Dermis microvascular lymphatic vessel endothelial cell (primary cell): ENCODE measurements around the gene KRT10. TPM values are rescaled to one million over a fixed set of nuclear protein-coding genes. Genes with fewer than 3 reads are reported as not detected.

Experiments used
- DNase-seq, 2 donors: peaks; one replicate each; pipeline versions ENCODE4 v3.0.0 to v3.0.0-alpha.2; 2010; ENCODE audit warnings: low read depth in 2 of 2
- total RNA-seq: library from RNA; depleted of rRNA; stranded (reverse); fragments of >200 nt; gene quantifications from 2 replicates; pipeline ENCODE4 v1.2.1, GENCODE V29; 2014

Gene KRT10
- total RNA-seq, 1 donor from 2014 or later = 2.3 TPM

- DNase-seq = peak; percentile 28 to 34
Observed at GRCh38 chr17:40809721-40810421, 12.5 kb downstream of the KRT10 start.

- DNase-seq = no peak
Observed at GRCh38 chr17:40806131-40806530, 16.3 kb downstream of the KRT10 start.

- DNase-seq = peak; percentile 52 to 69
Observed at GRCh38 chr17:40803617-40804082, 18.8 kb downstream of the KRT10 start.

GRCh38 chr17:40801157-40801556 lies 21.3 kb downstream of the KRT10 start:
- DNase-seq = no peak

- no peak for DNase-seq
Observed at GRCh38 chr17:40800381-40800780, 22.0 kb downstream of the KRT10 start.

- no peak for DNase-seq
Observed at GRCh38 chr17:40799859-40800258, 22.6 kb downstream of the KRT10 start, which contains the start of gene KRT28. TSS of gene KRT28 (minus strand) at chr17:40799959. CDS start at chr17:40799893, 66 bp downstream.

- no peak for DNase-seq
Observed at GRCh38 chr17:40796846-40797245, 25.6 kb downstream of the KRT10 start.

- no peak for DNase-seq
Observed at GRCh38 chr17:40795019-40795667, 27.3 kb downstream of the KRT10 start.

- DNase-seq = no peak
Observed at GRCh38 chr17:40794466-40794865, 27.9 kb downstream of the KRT10 start.

- no peak for DNase-seq
Observed at GRCh38 chr17:40793832-40794231, 28.6 kb downstream of the KRT10 start.

- DNase-seq = peak; percentile 62 to 67
Observed at GRCh38 chr17:40791787-40792436, 30.5 kb downstream of the KRT10 start.

- DNase-seq = no peak
Observed at GRCh38 chr17:40791111-40791510, 31.3 kb downstream of the KRT10 start.

GRCh38 chr17:40782450-40782849 lies 40.0 kb downstream of the KRT10 start, which contains the start of gene KRT27:
TSS of gene KRT27 (minus strand) at chr17:40782550. CDS start at chr17:40782493, 57 bp downstream.
- no peak for DNase-seq

GRCh38 chr17:40779181-40779909 lies 43.1 kb downstream of the KRT10 start:
- DNase-seq = peak in 1 of 2 donors; percentile 3

- DNase-seq = no peak
Observed at GRCh38 chr17:40778461-40778860, 44.0 kb downstream of the KRT10 start.

GRCh38 chr17:40777971-40778370 lies 44.4 kb downstream of the KRT10 start:
- DNase-seq = no peak

GRCh38 chr17:40777459-40777858 lies 45.0 kb downstream of the KRT10 start:
- DNase-seq = no peak

- DNase-seq = no peak
Observed at GRCh38 chr17:40775945-40776344, 46.5 kb downstream of the KRT10 start.

GRCh38 chr17:40772101-40772500 lies 50.3 kb downstream of the KRT10 start, which contains the start of gene KRT26:
TSS of gene KRT26 (minus strand) at chr17:40772201. CDS start at chr17:40772113, 88 bp downstream.
- no peak for DNase-seq
